BE2C (cell line): ENCODE measurements around the gene MRFAP1.
"Not testable (repeated sequence)": the region's sequence is repeated elsewhere in the genome, so short reads cannot be mapped to it uniquely, and the experiment has no call there.

ENCODE experiments used
- DNase-seq: peaks from one replicate; pipeline ENCODE4 v3.0.0-alpha.2; 2020
- H3K27me3 ChIP-seq: fragments of 250-450 bp; sonication (Bioruptor Pico); 2 replicates; pipeline ENCODE4 v1.5.1; 2020; ENCODE audit warnings: mild to moderate bottlenecking
- H3K36me3 ChIP-seq: fragments of 250-450 bp; sonication (Bioruptor Pico); 2 replicates; pipeline ENCODE4 v1.5.1; 2020; ENCODE audit warnings: mild to moderate bottlenecking
- H3K4me1 ChIP-seq: fragments of 250-450 bp; sonication (Bioruptor Pico); 2 replicates; pipeline ENCODE4 v1.5.1; 2020
- H3K4me3 ChIP-seq: 2 replicates; pipeline ENCODE4 v1.5.1; 2011; ENCODE audit warnings: low read depth, low read length
- H3K9me3 ChIP-seq: fragments of 250-450 bp; sonication (Bioruptor Pico); 2 replicates; pipeline ENCODE4 v1.5.1; 2020
- TF ChIP-seq, protein P1 (sequence below): IDR thresholded peaks from 2 replicates; pipeline ENCODE4 v1.5.1; 2012; ENCODE audit warnings: mild to moderate bottlenecking, low read depth, low read length

MRFAP1 gene

GRCh38 chr4:6626066-6626465 lies 14.4 kb upstream of the MRFAP1 start:
- Histone ChIP-seq H3K4me3 (no peak overlapping the region), H3K9me3 (no peaks in the 10 kb centered on the region), H3K4me1 (no peaks in the 10 kb centered on the region), H3K27me3 (no peaks in the 10 kb centered on the region), H3K36me3 (no peaks in the 10 kb centered on the region)
- DNase-seq, result no peak
- TF ChIP-seq, protein P1, sequence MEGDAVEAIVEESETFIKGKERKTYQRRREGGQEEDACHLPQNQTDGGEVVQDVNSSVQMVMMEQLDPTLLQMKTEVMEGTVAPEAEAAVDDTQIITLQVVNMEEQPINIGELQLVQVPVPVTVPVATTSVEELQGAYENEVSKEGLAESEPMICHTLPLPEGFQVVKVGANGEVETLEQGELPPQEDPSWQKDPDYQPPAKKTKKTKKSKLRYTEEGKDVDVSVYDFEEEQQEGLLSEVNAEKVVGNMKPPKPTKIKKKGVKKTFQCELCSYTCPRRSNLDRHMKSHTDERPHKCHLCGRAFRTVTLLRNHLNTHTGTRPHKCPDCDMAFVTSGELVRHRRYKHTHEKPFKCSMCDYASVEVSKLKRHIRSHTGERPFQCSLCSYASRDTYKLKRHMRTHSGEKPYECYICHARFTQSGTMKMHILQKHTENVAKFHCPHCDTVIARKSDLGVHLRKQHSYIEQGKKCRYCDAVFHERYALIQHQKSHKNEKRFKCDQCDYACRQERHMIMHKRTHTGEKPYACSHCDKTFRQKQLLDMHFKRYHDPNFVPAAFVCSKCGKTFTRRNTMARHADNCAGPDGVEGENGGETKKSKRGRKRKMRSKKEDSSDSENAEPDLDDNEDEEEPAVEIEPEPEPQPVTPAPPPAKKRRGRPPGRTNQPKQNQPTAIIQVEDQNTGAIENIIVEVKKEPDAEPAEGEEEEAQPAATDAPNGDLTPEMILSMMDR, result no peak

DNA sequence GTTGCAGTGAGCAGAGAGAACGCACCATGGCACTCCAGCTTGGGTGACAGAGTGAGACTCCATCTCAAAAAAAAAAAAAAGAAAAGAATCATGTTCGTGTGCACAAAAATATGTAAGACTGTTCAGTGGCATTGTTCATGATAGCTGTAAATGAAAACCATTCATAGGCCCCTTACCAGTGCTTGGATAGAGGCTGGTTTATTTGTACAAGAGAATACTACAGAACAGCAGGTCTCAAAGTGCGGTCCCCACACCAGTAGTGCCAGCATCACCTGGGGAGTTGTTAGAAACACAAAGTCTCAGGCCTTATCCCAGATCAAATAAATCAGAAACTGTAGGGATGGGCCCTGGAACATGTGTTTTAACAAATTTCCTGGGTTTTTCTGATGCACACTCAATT lies 12.7 kb upstream of the MRFAP1 start:
- Histone ChIP-seq H3K27me3 (no peaks in the 10 kb centered on the region), H3K4me1 (no peaks in the 10 kb centered on the region), H3K36me3 (no peaks in the 10 kb centered on the region), H3K4me3 (no peak overlapping the region), H3K9me3 (no peaks in the 10 kb centered on the region)
- no peak for DNase-seq
- TF ChIP-seq, protein P1, result no peak

- not testable (repeated sequence) for H3K9me3 ChIP-seq, H3K27me3 ChIP-seq, H3K36me3 ChIP-seq, DNase-seq, H3K4me1 ChIP-seq, H3K4me3 ChIP-seq
These were observed 12.0 kb upstream of the MRFAP1 start for GRCh38 chr4:6628484-6628883.

DNA sequence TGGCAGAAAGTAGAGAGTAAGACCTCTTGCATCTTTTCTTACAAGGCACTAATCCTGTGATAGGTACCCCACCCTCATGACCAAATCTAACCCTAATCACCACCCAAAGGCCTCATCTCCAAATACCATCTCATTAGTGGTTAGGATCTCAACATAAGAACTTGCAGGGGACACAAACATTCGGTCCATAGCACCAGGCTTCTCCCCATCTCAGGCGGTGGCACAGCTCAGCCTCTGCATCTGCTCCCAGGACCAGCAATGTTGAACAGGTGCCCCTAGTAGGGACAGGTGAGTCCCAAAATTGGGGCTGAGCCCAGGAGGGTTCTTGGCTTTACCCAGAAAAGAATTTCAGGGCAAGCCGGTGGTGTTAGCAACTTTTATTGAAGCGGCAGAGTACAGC lies 8.4 kb upstream of the MRFAP1 start:
- H3K4me3 ChIP-seq, result no peak overlapping the region
- H3K9me3 ChIP-seq, result no peaks in the 10 kb centered on the region
- TF ChIP-seq, protein P1, result no peak
- DNase-seq, result no peak
- no peaks in the 10 kb centered on the region for H3K27me3 ChIP-seq
- no peaks in the 10 kb centered on the region for H3K36me3 ChIP-seq
- H3K4me1 ChIP-seq, result no peaks in the 10 kb centered on the region

GRCh38 chr4:6633091-6633906 lies 7.2 kb upstream of the MRFAP1 start:
- Histone ChIP-seq H3K9me3 (no peaks in the 10 kb centered on the region), H3K4me1 (no peaks in the 10 kb centered on the region), H3K4me3 (no peak overlapping the region), H3K27me3 (no peaks in the 10 kb centered on the region), H3K36me3 (no peaks in the 10 kb centered on the region)
- DNase-seq, result no peak
- TF ChIP-seq, protein P1, result no peak

DNA sequence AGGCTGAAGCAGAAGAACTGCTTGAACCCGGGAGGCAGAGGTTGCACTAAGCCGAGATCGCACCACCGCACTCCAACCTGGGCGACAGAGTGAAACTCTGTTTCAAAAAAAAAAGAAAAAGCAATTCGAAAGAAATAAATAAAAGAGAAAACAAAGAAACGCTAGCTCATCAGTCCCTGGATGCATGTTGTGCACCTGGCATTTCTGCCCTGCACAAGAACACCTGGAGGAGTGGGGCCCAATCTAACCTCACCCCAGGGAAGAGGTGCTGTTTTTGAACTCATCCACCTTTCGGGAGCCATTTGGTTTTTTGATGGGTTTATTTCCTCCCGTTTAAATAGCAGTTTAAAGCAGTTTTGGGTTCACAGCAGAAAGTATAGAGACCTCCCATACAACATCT lies 5.7 kb upstream of the MRFAP1 start:
- Histone ChIP-seq H3K36me3 (no peaks in the 10 kb centered on the region), H3K4me3 (no peak overlapping the region), H3K4me1 (no peaks in the 10 kb centered on the region), H3K9me3 (no peaks in the 10 kb centered on the region), H3K27me3 (no peaks in the 10 kb centered on the region)
- TF ChIP-seq, protein P1, result no peak
- no peak for DNase-seq
